Frontal cortex (tissue), 4 donors: ENCODE data around the gene CACFD1. TPM values are rescaled to one million over a fixed set of nuclear protein-coding genes. Genes with fewer than 3 reads are reported as not detected.

Experiments
- DNase-seq, 2 donors: peaks; one replicate each; pipeline ENCODE4 v3.0.0; 2012; ENCODE audit warnings: low spot score in 2 of 2
- FAIRE-seq: peaks from 2 replicates; lab custom pipeline; 2012; peaks lifted over from hg19 to GRCh38; lab: Jason Lieb, UNC
- total RNA-seq: library from RNA; depleted of rRNA; stranded (reverse); fragments of >200 nt; gene quantifications from one replicate; pipeline ENCODE4 v1.2.3, GENCODE V29; 2014
- donor health status: control.
- donor health status: control.
- donor health status: control.

CACFD1 gene
- total RNA-seq, 1 donor from 2014 or later: 22.8 TPM

- DNase-seq: no peak
These were observed 33.6 kb downstream of the CACFD1 start for GRCh38 chr9:133493428-133493827.

GRCh38 chr9:133493845-133494540 is 34.2 kb downstream of the CACFD1 start:
- FAIRE-seq (no peak), DNase-seq (no peak)

More at GRCh38 chr9:133493428-133493827, 33.6 kb downstream of the CACFD1 start:
- FAIRE-seq: no peak

DNA sequence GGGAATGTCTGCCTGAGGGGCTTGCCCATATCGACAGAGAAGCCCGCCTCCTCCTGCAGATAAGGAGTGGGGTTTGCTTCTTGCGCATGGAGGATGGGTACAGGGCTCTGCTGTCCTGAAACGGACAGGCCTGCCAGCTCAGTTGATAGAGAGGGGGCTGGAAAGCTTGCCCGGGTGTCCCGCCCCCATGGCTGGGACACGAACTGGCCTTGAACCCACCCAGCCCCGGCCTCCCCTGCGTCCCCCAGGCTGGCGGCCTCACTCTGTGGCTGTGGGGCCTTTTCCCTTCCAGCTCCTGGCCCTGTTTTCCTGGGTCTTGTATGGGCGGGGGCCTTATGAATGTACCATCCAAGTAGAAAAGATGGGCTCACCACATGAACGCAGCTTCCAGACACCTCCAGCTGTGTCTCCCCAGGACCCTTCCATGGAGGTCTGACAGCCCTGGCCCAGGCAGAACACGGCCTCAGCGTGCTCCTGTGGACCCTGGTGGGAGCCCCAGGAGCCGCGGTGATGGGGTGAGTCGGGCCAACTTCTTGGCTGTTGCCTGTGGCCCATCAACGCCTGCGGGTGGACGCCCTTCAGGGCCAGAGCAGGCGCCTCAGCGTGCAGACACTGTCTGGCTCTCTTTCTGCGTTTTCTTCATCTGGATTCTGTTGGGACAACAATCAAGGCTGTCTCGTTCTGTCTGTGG is 35.0 kb downstream of the CACFD1 start:
- DNase-seq: no peak
- no peak for FAIRE-seq

GRCh38 chr9:133495327-133496293 is 35.8 kb downstream of the CACFD1 start:
- FAIRE-seq (no peak), DNase-seq (no peak)

DNA sequence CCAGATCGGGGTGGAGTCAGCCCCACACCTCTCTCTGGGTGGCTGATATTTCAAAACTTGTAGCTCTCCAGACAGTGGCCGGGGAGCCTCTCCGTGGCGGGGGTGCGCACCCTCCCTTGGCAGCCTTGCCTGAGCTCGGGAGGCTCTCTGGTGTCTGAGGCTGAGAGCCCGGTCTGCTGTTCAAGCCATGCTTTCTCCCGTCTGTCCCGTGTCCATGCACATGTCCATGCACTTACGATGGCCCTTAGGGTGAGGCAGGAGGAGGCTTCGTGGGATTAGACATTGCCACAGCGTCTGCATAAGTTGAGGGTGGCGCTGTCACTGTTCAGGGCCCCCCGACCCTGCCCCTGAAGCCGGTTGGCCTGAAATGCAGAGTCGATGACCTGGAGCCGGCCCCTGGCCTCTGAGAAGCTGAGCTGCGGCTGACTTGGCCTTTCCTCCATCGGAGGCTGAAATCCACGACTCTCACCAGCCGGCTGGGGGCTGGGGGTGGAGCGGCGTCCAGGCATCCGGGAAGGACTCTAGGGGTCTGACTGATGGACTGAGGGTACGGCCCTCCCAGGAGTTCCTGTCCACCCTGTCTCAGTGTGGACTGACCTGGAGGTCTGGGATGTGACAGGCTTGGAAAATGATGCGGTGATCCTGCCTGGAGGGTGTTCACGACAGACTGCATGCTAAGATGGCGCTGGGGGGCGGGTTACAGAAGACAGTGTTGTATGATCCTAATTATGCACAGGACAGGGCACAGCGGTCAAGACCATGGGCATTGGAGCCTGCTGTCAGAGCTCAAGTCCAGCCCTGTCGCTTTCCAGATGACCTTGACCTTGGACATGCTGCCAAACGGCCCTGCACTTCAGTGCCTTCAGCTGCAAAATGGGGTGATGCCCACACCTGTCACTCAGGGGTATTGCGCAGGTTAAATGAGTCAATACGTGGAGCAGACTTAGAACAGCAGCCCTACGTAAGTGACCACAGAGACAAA is 37.4 kb downstream of the CACFD1 start:
- DNase-seq (no peak), FAIRE-seq (no peak)

GRCh38 chr9:133499132-133499891 is 39.5 kb downstream of the CACFD1 start:
- DNase-seq: no peak
- no peak for FAIRE-seq

DNA sequence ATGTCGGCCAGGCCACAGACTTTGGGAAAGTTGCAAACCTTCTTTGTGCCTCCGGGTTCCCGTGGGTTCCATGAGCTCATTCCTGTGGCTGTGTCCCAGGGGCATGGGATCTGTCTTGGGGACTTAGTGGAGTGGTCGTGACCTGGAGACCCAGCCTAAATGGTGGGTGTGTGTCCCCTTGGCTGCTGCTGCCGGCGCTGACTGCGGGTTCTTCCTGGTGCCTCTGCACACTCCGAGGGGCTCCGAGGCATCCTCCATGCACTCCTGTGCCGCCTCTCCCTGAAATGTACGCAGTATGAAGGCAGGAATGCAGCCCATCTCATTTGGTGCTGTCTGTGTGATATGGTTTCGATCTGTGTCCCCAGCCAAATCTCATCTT is 40.1 kb downstream of the CACFD1 start:
- DNase-seq (no peak), FAIRE-seq (no peak)

- DNase-seq (no peak), FAIRE-seq (no peak)
These were observed 42.3 kb downstream of the CACFD1 start for GRCh38 chr9:133502112-133502511.

GRCh38 chr9:133505186-133505830 is 45.5 kb downstream of the CACFD1 start:
- FAIRE-seq: no peak

DNA sequence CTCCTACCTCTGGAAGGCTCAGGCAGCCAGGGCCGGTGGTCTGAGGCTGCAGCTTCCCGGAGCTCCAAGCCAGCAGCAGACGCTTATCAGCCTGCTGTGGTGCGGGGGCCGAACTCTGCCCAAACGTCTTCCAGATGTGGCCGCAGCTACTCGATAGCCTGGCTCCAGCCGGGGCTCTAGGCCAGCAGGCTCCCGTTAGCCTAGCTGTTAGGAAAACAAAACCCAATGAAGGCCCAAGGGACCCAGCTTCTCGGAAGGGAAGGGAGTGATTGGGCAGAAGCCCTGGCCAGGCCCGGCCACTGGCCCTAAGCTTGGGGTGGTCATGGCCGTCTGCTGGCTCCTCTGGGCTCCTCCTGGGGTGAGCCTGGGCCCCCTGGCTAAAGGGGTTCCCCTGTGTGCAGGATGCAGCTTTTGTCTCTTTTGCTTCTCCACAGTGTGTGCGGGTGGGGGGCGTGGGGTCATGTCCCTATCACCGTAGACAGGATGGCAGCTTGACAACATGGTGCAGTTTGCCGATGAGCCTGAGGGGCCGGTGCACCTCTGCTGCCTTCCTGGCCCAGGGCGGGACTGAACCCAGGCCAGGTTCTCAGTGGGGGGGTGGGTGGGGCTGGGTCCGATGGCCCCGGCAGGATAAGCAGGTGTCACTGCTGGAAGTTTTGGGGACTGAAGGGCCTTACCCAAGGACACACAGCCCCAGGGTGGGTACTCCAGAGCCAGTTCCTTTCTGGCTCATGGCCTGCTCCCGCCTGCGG is 46.3 kb downstream of the CACFD1 start:
- DNase-seq: no peak
- no peak for FAIRE-seq

More at GRCh38 chr9:133505186-133505830, 45.5 kb downstream of the CACFD1 start:
- no peak for DNase-seq

DNA sequence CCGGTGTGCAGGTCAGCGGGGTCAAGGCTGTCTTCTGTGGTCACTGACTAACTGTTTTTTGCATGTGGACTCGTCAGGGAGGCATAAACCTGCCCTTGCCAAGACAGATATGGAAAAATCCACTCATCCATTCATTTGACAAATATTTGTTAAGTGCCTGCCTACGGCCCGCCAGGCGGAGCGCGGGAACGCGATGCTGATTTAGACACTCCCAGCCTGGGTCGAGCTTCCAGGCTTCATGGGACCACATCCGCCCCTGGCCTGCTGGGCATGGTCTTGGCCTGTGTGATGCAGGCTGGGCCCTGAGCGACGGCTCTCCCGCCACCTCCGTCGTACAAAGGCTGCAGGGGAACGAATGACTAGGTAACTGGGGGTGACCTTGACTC is 46.9 kb downstream of the CACFD1 start:
- FAIRE-seq (no peak), DNase-seq (no peak)

GRCh38 chr9:133507246-133507965 is 47.6 kb downstream of the CACFD1 start:
- no peak for FAIRE-seq

DNA sequence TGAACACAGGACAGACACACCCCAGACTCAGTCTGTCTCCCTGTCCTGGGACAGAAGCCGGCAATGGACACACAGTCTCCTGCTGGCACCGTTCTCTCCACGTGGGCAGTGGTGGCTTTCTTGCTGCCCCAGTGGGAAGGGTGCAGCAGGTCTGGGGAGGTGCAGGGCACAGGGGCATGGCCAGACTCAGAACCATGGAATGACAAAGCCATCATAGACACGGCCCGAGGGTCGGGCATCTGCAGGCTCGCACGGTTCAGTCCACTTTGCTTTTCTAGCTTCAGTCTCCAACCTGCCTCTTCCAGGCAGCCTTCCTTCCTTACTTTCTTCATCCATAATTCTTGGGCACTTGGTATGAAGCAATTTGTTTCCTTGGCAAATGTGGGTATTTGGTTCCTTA is 48.3 kb downstream of the CACFD1 start:
- no peak for DNase-seq
- FAIRE-seq: no peak

More at GRCh38 chr9:133507246-133507965, 47.6 kb downstream of the CACFD1 start:
- no peak for DNase-seq

DNA sequence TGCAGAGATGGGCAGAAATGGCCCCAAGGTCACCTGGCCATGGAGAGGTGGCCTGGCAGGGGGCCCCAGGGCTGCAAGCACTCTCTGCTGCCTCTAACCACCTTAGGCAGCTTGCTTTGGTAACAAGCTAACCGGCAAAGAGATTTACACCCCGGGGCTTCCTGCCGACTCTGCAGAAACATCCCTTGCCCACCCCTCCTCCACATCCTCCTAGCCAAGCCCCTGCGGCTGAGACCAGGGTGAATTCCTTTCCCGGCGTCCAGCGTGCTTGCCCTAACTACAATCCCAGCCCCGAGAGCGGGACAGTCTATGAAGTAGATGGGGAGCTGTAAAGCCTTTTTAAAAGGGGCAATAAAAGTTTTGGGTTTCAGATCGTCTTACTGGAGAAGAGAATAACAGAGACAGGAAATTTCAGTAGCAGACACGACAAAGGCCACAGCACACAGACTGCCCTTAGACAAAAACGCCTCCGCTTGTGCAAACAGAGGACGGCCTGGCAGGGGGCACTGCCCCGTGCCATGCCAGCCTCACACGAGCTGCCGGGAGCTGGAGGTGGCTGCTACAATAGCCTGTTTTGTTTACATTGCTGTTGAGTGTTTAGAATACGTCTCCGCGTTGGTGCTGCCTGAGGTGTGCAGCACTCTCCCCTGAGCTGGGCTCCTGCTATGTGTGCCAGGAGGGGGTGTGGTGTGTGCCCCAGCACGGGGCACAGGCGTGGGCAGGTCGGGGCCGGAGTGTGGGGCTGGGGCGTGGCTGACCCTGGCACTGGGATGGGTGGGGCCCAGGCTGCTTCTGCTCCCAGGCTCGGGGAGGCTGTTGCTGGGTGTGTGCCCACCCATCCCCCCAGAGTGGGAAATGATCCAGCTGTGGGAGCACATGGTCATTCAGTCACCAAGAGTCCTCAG is 49.7 kb downstream of the CACFD1 start:
- DNase-seq: peak in 1 of 2 donors; percentile 55

GRCh38 chr9:133510926-133511505 is 51.2 kb downstream of the CACFD1 start:
- no peak for DNase-seq
- no peak for FAIRE-seq

More for the DNA sequence above, 49.7 kb downstream of the CACFD1 start:
- no peak for FAIRE-seq
